Upper lobe of left lung (tissue), 6 donors: ENCODE data around the gene AQP2. TPM values are rescaled to one million over a fixed set of nuclear protein-coding genes. Genes with fewer than 3 reads are reported as not detected.
A peak's percentile ranks its signal among the peaks of the same experiment; 100 is the strongest.

Experiments
- ATAC-seq, 2 donors: fragments of 200-7000 bp; cut with Tn5 transposase; one replicate each; pipeline ENCODE4 v1.9.1; 2022; ENCODE audit warnings: mild to moderate bottlenecking in 2 of 2, moderate library complexity in 2 of 2; ENCODE audit not compliant: low FRiP score in 2 of 2
- DNase-seq, 2 donors: peaks; one replicate each; pipeline ENCODE4 v3.0.0-alpha.2; 2019 to 2020
- H3K27ac ChIP-seq, 4 donors: fragments of 200-600 bp; sonication (generic); one replicate each; pipeline ENCODE4 v1.5.1; 2016 to 2019
- H3K27me3 ChIP-seq, 4 donors: fragments of 200-600 bp; sonication (generic); one replicate each; pipeline ENCODE4 v1.5.1; 2017 to 2019
- H3K36me3 ChIP-seq, 4 donors: fragments of 200-600 bp; sonication (generic); one replicate each; pipeline ENCODE4 v1.5.1; 2016 to 2019
- H3K4me1 ChIP-seq, 4 donors: fragments of 200-600 bp; sonication (generic); one replicate each; pipeline ENCODE4 v1.5.1; 2018 to 2019
- H3K4me3 ChIP-seq, 4 donors: fragments of 200-600 bp; sonication (generic); one replicate each; pipeline ENCODE4 v1.5.1; 2017 to 2019; ENCODE audit warnings: mild to moderate bottlenecking in 2 of 4, moderate library complexity in 1 of 4
- H3K9me3 ChIP-seq, 4 donors: fragments of 200-600 bp; sonication (generic); one replicate each; pipeline ENCODE4 v1.5.1; 2018 to 2019
- EP300 ChIP-seq, 4 donors: sonication (generic); formaldehyde crosslinking; IDR thresholded peaks; one replicate each; pipeline ENCODE4 v1.5.1; 2017; ENCODE audit warnings: antibody characterized with exemption in 4 of 4, control low read depth in 2 of 4
- POLR2A ChIP-seq, 4 donors: fragments of 450-650 bp; IDR thresholded peaks; one replicate each; pipeline ENCODE4 v1.5.1; 2016 to 2017; ENCODE audit warnings: antibody characterized with exemption in 4 of 4, mild to moderate bottlenecking in 2 of 4
- POLR2AphosphoS5 ChIP-seq, 2 donors: sonication (generic); formaldehyde crosslinking; IDR thresholded peaks; one replicate each; pipeline ENCODE4 v1.5.1; 2017; ENCODE audit warnings: antibody characterized with exemption in 2 of 2
- WGBS, 2 donors: methylation state at CpG; one replicate each; pipeline ENCODE4 v1.1.5; 2017 to 2018; 5-methylcytosine and 5-hydroxymethylcytosine counted together
- total RNA-seq, 6 donors: library from RNA; depleted of rRNA in 4 of 6; stranded (reverse); fragments of >200 nt in 4 of 6; gene quantifications; one replicate each; pipeline versions ENCODE4 v1.1.0 to v1.2.1, GENCODE V29; 2016 to 2021
- TF ChIP-seq, protein P1 (sequence below), 6 experiments: fragments of 450-650 bp in 4 of 6; fragments of 200-600 bp in 2 of 6; sonication (generic) in 2 of 6; IDR thresholded peaks; one replicate each; pipeline ENCODE4 v1.5.1; 2016 to 2019; ENCODE audit warnings: antibody characterized with exemption in 6 of 6
- donor health status: DM: no; HTN: no; CAD: no; lungs with moderate emphysema.
- donor health status: DM: no; HTN: yes; CAD: no; lungs with severe emphysema.

The AQP2 gene
- total RNA-seq, 6 donors from 2014 or later, result 0.15 TPM; not detected in 5

- Histone ChIP-seq H3K27me3 (peaks cover 0 to 22% (median 6%) of the 10 kb centered on the region in 4 donors), H3K27ac (peak within 1 kb of the TSS in 3 of 4 donors; percentile 27 to 52 (median 38)), H3K4me1 (peaks cover 20 to 47% (median 38%) of the 10 kb centered on the region in 4 donors), H3K36me3 (no peaks in the 10 kb centered on the region), H3K9me3 (no peaks in the 10 kb centered on the region), H3K4me3 (peak within 1 kb of the TSS in 3 of 4 donors; percentile 26 to 41 (median 34))
- peak in 1 of 2 donors; percentile 88 for DNase-seq
- 7 to 10% methylated on average over 23 to 33 of the region's 111 CpGs for WGBS, 2 donors
- no peak for TF ChIP-seq EP300 (IDR thresholded peaks at IDR 0.05)
- no peak for TF ChIP-seq POLR2A (IDR thresholded peaks at IDR 0.05)
- TF ChIP-seq, protein P1, sequence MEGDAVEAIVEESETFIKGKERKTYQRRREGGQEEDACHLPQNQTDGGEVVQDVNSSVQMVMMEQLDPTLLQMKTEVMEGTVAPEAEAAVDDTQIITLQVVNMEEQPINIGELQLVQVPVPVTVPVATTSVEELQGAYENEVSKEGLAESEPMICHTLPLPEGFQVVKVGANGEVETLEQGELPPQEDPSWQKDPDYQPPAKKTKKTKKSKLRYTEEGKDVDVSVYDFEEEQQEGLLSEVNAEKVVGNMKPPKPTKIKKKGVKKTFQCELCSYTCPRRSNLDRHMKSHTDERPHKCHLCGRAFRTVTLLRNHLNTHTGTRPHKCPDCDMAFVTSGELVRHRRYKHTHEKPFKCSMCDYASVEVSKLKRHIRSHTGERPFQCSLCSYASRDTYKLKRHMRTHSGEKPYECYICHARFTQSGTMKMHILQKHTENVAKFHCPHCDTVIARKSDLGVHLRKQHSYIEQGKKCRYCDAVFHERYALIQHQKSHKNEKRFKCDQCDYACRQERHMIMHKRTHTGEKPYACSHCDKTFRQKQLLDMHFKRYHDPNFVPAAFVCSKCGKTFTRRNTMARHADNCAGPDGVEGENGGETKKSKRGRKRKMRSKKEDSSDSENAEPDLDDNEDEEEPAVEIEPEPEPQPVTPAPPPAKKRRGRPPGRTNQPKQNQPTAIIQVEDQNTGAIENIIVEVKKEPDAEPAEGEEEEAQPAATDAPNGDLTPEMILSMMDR (IDR thresholded peaks at IDR 0.05), result no peak
- TF ChIP-seq POLR2AphosphoS5 (IDR thresholded peaks at IDR 0.05), result no peak
- ATAC-seq, result peak in 1 of 2 donors; percentile 35
Observed at GRCh38 chr12:49961111-49961922, 10.8 kb downstream of the AQP2 start, which contains the start of gene AQP5. TSS of gene AQP5 (plus strand) at chr12:49961872. CDS start at chr12:49962018, 146 bp downstream.

DNA sequence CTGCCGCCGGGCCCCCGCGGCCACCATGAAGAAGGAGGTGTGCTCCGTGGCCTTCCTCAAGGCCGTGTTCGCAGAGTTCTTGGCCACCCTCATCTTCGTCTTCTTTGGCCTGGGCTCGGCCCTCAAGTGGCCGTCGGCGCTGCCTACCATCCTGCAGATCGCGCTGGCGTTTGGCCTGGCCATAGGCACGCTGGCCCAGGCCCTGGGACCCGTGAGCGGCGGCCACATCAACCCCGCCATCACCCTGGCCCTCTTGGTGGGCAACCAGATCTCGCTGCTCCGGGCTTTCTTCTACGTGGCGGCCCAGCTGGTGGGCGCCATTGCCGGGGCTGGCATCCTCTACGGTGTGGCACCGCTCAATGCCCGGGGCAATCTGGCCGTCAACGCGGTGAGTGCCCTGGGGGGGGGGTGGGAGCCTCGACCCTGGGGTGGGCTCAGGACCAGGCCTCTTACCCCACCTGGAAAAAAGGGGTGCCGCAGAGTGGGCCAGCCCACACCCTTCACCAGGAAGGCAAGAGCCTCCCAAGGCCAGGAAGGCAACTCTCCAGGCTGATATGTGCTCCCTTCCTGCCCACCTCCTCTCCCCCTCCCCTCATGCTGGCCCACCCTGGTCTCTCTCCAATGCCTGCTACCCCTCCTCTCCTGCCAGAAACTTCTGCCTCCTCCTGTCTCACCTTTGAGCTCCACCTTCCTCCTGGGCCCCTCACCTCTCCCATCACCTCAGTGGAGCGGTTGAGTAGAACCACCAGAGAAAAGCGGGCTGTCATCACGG is 11.6 kb downstream of the AQP2 start:
- Histone ChIP-seq H3K27ac (peak overlapping the region in 3 of 4 donors; percentile 27 to 52 (median 36)), H3K36me3 (no peaks in the 10 kb centered on the region), H3K27me3 (peaks cover 0 to 22% (median 6%) of the 10 kb centered on the region in 4 donors), H3K4me1 (peaks cover 21 to 56% (median 46%) of the 10 kb centered on the region in 4 donors), H3K4me3 (peak overlapping the region in 1 of 4 donors; percentile 34), H3K9me3 (no peaks in the 10 kb centered on the region)
- DNase-seq (peak in 1 of 2 donors; percentile 78), ATAC-seq (no peak)
- 52 to 66% methylated on average over 13 to 33 of the region's 37 CpGs for WGBS, 2 donors
- TF ChIP-seq EP300 (IDR thresholded peaks at IDR 0.05) (no peak), POLR2A (IDR thresholded peaks at IDR 0.05) (no peak), POLR2AphosphoS5 (IDR thresholded peaks at IDR 0.05) (no peak)
- TF ChIP-seq, protein P1 (IDR thresholded peaks at IDR 0.05), result no peak

DNA sequence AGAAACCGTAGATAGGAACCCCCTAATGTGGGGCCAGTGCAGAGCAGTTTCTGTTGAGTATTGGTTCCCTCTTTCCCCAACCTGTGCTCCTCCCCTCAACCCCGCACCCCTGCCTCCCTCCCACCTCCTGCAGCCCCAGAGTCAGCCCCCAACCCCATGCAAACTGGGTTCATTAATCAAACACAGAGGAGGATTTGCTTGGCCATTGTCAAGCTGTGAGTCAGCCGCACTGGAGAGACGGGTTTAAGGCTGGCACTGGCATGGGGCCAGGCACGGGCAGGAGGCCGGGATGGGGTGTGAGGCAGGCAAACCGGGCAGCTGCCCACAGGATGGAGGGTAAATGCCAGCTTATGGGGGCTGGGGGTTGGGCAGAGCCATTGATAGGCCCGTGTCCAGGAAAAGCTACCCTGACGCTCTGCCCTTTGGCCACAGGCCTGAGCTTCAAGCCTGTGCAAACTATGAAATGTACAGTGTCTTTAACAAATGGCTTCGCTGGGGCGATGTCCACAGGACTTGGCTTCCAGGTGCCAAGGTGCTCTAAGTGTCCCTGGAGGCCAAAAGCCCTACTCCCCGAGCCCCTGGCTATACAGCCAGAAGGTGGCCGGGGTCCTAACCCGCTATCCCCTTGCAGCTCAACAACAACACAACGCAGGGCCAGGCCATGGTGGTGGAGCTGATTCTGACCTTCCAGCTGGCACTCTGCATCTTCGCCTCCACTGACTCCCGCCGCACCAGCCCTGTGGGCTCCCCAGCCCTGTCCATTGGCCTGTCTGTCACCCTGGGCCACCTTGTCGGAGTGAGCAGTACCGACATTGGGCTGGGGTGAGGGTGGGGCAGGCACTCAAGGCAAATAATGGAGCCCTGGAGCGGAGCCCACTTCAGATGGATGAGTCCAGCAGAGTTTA is 12.6 kb downstream of the AQP2 start:
- TF ChIP-seq, protein P1 (IDR thresholded peaks at IDR 0.05), result no peak
- TF ChIP-seq EP300 (IDR thresholded peaks at IDR 0.05) (no peak), POLR2AphosphoS5 (IDR thresholded peaks at IDR 0.05) (peak; percentile 8 to 12), POLR2A (IDR thresholded peaks at IDR 0.05) (no peak)
- WGBS, 2 donors, result 62 to 72% methylated on average over 16 to 21 of the region's 21 CpGs
- Histone ChIP-seq H3K4me3 (no peak overlapping the region), H3K9me3 (no peaks in the 10 kb centered on the region), H3K27ac (peak overlapping the region in 3 of 4 donors; percentile 27 to 52 (median 36)), H3K4me1 (peaks cover 28 to 64% (median 53%) of the 10 kb centered on the region in 4 donors), H3K36me3 (no peaks in the 10 kb centered on the region), H3K27me3 (peaks cover 0 to 22% (median 6%) of the 10 kb centered on the region in 4 donors)
- DNase-seq (peak; percentile 86 to 91), ATAC-seq (peak in 1 of 2 donors; percentile 47)
